PC-9 (cell line): Measurements from ENCODE around the gene ZNF335. TPM values are rescaled to one million over a fixed set of nuclear protein-coding genes. Genes with fewer than 3 reads are reported as not detected.

Experiments used
- BruUV-seq: library from RNA; stranded (reverse); fragments of 400-500 nt; replicated peaks from 2 replicates; lab custom pipeline; 2021; lab: Mats Ljungman, UMichigan
- CTCF ChIA-PET: fragments of 300-600 bp; sonication (Branson Sonifier 250); formaldehyde crosslinking; loops from one replicate; lab custom pipeline; 2022; ENCODE audit warnings: antibody characterized with exemption; lab: Charles Lee
- POLR2A ChIA-PET: fragments of 300-600 bp; sonication (Branson Sonifier 250); formaldehyde crosslinking; loops from one replicate; lab custom pipeline; 2022; ENCODE audit warnings: antibody characterized with exemption; ENCODE audit not compliant: unreplicated experiment; lab: Charles Lee
- DNase-seq, 2 experiments: peaks; one replicate each; pipeline versions ENCODE4 v3.0.0 to v3.0.0-alpha.2; 2015 to 2022; ENCODE audit warnings: mixed read lengths in 1 of 2
- H2AFZ ChIP-seq: fragments of 200-600 bp; sonication (generic); 2 replicates; pipeline ENCODE4 v1.8.1; 2017; ENCODE audit warnings: antibody characterized with exemption
- H3F3A ChIP-seq: fragments of 200-600 bp; sonication (generic); 2 replicates; pipeline ENCODE4 v1.8.1; 2017; ENCODE audit warnings: antibody characterized with exemption, mild to moderate bottlenecking, low read depth; ENCODE audit not compliant: insufficient read depth
- H3K27ac ChIP-seq: fragments of 200-600 bp; sonication (generic); 2 replicates; pipeline ENCODE4 v1.6.1; 2016; ENCODE audit warnings: mixed run types
- H3K27me3 ChIP-seq: fragments of 200-600 bp; sonication (generic); 2 replicates; pipeline ENCODE4 v1.6.1; 2016; ENCODE audit warnings: low read depth, mixed run types; ENCODE audit not compliant: insufficient read depth
- H3K36me3 ChIP-seq: fragments of 200-600 bp; sonication (generic); 2 replicates; pipeline ENCODE4 v1.6.1; 2016; ENCODE audit warnings: low read depth, mixed run types
- H3K4me1 ChIP-seq: fragments of 200-600 bp; sonication (generic); replicated peaks from 2 replicates; pipeline ENCODE4 v1.6.1; 2016; ENCODE audit warnings: mixed run types; ENCODE audit not compliant: insufficient read depth
- H3K4me2 ChIP-seq: fragments of 200-600 bp; sonication (generic); 2 replicates; pipeline ENCODE4 v1.6.1; 2017; ENCODE audit warnings: mixed run types
- H3K4me3 ChIP-seq: fragments of 200-600 bp; sonication (generic); 2 replicates; pipeline ENCODE4 v1.6.1; 2016; ENCODE audit warnings: mixed run types
- H3K79me2 ChIP-seq: fragments of 200-600 bp; sonication (generic); 2 replicates; pipeline ENCODE4 v1.6.1; 2017; ENCODE audit warnings: low read depth, mixed run types
- H3K9me2 ChIP-seq: fragments of 200-600 bp; sonication (generic); 2 replicates; pipeline ENCODE4 v1.8.1; 2017; ENCODE audit warnings: mild to moderate bottlenecking; ENCODE audit not compliant: insufficient read depth
- H3K9me3 ChIP-seq: fragments of 200-600 bp; sonication (generic); 2 replicates; pipeline ENCODE4 v1.8.1; 2016; ENCODE audit warnings: low read depth; ENCODE audit not compliant: insufficient read depth
- H4K20me1 ChIP-seq: fragments of 200-600 bp; sonication (generic); 2 replicates; pipeline ENCODE4 v1.8.1; 2017; ENCODE audit not compliant: insufficient read depth
- EZH2 ChIP-seq: fragments of 200-600 bp; sonication (generic); IDR thresholded peaks from 2 replicates; pipeline ENCODE4 v1.8.0; 2017; ENCODE audit warnings: antibody characterized with exemption, low read depth
- intact Hi-C: fragments of 100-400 bp; cut with micrococcal nuclease; formaldehyde crosslinking; loops from one replicate; pipeline ENCODE4 v1.10.0; 2022; ENCODE audit not compliant: unreplicated experiment
- total RNA-seq: library from RNA; stranded (reverse); gene quantifications from 2 replicates; pipeline ENCODE4 v1.2.3, GENCODE V29; 2021
- TF ChIP-seq, protein P1 (sequence below): fragments of 200-600 bp; sonication (generic); conservative IDR thresholded peaks from 2 replicates; pipeline ENCODE4 v1.6.1; 2017; ENCODE audit warnings: mixed run types, antibody characterized with exemption, mild to moderate bottlenecking, moderate library complexity

The ZNF335 gene
- total RNA-seq, 1 experiment from 2014 or later = 16.3 TPM

DNA sequence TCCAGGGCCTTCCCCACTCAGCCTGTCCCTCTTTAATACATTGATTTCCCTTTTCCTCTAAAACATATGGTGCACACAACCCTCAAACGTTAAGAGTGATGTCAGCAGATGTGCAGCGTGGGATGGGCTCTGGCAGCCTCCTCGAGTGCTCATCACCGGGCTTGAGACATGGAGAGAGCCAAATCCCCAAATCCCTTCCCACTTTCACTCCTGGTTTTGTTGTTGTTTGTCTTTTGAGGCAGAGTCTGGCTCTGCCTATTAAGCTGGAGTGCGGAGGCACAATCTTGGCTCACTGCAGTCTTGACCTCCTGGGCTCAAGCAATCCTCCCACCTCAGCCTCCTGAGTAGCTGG is 54.2 kb downstream of the ZNF335 start:
- CTCF ChIA-PET = no interaction called here
- intact Hi-C loops = no loop called here
- H4K20me1 ChIP-seq = no peaks in the 10 kb centered on the region

DNA sequence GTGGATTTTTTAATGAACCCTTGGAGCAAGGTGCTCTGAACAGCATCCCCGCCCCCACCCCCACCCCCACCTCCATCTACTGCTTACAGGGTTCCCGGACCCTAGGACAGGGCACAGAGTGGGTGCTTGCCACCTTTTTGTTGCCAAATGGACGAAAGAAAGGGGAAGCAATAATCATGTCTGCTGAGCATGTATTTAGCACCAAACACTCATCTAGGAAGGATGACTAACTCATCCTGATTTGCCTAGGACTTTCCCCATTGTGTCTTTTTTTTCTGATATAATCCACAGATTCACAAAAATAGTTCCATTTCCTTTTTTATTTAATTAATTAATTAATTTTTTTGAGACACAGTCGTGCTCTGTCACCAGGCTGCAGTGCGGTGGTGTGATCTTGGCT is 58.9 kb downstream of the ZNF335 start:
- no peaks in the 10 kb centered on the region for H3K27me3 ChIP-seq
- ChIA-PET CTCF (no interaction called here), POLR2A (no interaction called here)
- 0 out of 2 replicates have a peak, but pooled peaks cover 4% of the 10 kb centered on the region for H3K36me3 ChIP-seq
- H3K9me3 ChIP-seq = no peaks in the 10 kb centered on the region
- peaks cover 6% of the 10 kb centered on the region for H3K79me2 ChIP-seq
- no peak overlapping the region for H3K4me3 ChIP-seq
- intact Hi-C loops = no loop called here
- no peak for TF ChIP-seq EZH2
- TF ChIP-seq, protein P1, sequence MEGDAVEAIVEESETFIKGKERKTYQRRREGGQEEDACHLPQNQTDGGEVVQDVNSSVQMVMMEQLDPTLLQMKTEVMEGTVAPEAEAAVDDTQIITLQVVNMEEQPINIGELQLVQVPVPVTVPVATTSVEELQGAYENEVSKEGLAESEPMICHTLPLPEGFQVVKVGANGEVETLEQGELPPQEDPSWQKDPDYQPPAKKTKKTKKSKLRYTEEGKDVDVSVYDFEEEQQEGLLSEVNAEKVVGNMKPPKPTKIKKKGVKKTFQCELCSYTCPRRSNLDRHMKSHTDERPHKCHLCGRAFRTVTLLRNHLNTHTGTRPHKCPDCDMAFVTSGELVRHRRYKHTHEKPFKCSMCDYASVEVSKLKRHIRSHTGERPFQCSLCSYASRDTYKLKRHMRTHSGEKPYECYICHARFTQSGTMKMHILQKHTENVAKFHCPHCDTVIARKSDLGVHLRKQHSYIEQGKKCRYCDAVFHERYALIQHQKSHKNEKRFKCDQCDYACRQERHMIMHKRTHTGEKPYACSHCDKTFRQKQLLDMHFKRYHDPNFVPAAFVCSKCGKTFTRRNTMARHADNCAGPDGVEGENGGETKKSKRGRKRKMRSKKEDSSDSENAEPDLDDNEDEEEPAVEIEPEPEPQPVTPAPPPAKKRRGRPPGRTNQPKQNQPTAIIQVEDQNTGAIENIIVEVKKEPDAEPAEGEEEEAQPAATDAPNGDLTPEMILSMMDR = no peak
- H3K9me2 ChIP-seq = no peaks in the 10 kb centered on the region
- no peaks in the 10 kb centered on the region; the same call in 1 of the 2 replicates for H4K20me1 ChIP-seq
- no peak overlapping the region for H3K27ac ChIP-seq
- no TSS peak for BruUV-seq
- no peak for DNase-seq
- H3K4me1 ChIP-seq = peaks cover 23% of the 10 kb centered on the region
- H2AFZ ChIP-seq = no peak overlapping the region
- H3K4me2 ChIP-seq = no peak overlapping the region
- H3F3A ChIP-seq = peaks cover 18% of the 10 kb centered on the region

More for the DNA sequence above, 54.2 kb downstream of the ZNF335 start:
- no peaks in the 10 kb centered on the region for H3K79me2 ChIP-seq
- H3K27me3 ChIP-seq = no peaks in the 10 kb centered on the region
- peaks cover 23% of the 10 kb centered on the region for H3K4me1 ChIP-seq
- no peak overlapping the region for H3K4me2 ChIP-seq
- POLR2A ChIA-PET = no interaction called here
- no TSS peak for BruUV-seq
- no peak overlapping the region for H3K27ac ChIP-seq
- no peaks in the 10 kb centered on the region for H3K36me3 ChIP-seq
- TF ChIP-seq, protein P1 = no peak
- no peaks in the 10 kb centered on the region for H3K9me2 ChIP-seq
- no peak overlapping the region for H3K4me3 ChIP-seq
- peaks cover 27% of the 10 kb centered on the region for H3F3A ChIP-seq
- H2AFZ ChIP-seq = no peak overlapping the region
- DNase-seq = no peak
- H3K9me3 ChIP-seq = no peaks in the 10 kb centered on the region

DNA sequence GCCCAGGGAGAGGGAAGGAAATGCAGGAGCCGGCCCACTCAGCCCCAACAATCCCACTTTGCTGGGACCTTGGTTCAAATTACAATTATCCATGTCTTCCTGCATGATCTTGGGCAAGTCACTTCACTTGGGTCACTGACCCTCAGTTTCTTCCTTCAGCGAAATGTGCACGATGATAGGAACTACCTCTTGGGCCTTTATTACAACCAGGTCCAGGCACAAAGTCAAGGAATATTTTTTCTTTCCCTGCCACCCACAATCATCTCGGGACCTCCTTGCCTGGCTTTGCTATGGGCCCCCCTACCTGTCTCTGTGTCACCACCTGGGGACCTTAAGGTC is 59.7 kb downstream of the ZNF335 start:
- ChIA-PET POLR2A (interaction anchor here (0.5 kb wide), 1 partner anchor 10 kb away, joined by 4 read pairs; no protein-coding TSS in a partner anchor), CTCF (no interaction called here)
- Histone ChIP-seq H3K36me3 (0 out of 2 replicates have a peak, but pooled peaks cover 4% of the 10 kb centered on the region), H3K27me3 (no peaks in the 10 kb centered on the region), H2AFZ (peak overlapping the region; percentile 66), H3K4me1 (peaks cover 23% of the 10 kb centered on the region), H3K79me2 (peaks cover 6% of the 10 kb centered on the region), H3K4me3 (peak overlapping the region; percentile 63), H3K4me2 (peak overlapping the region; percentile 77), H3F3A (peaks cover 18% of the 10 kb centered on the region), H3K27ac (no peak overlapping the region), H3K9me2 (no peaks in the 10 kb centered on the region), H3K9me3 (no peaks in the 10 kb centered on the region), H4K20me1 (no peaks in the 10 kb centered on the region; the same call in 1 of the 2 replicates)
- BruUV-seq = no TSS peak
- no peak for DNase-seq
- TF ChIP-seq EZH2 = no peak
- TF ChIP-seq, protein P1 = no peak
- intact Hi-C loops = no loop called here
